K562 (cell line): ENCODE measurements around the gene TTC24. TPM values are rescaled to one million over a fixed set of nuclear protein-coding genes. Genes with fewer than 3 reads are reported as not detected.

Source experiments
- ARNT ChIP-seq, 2 experiments: fragments of 450-650 bp; IDR thresholded peaks; 2 replicates each; pipeline ENCODE4 v1.6.1; 2016; ENCODE audit warnings: mild to moderate bottlenecking in 1 of 2
- CREB1 ChIP-seq, 2 experiments: sonication (generic) in 1 of 2; formaldehyde crosslinking in 1 of 2; IDR thresholded peaks; 2 replicates each; pipeline versions ENCODE4 v1.6.1 to v1.8.0; 2012 to 2022; ENCODE audit warnings: inconsistent platforms in 1 of 2, mild to moderate bottlenecking in 1 of 2, missing genetic modification reagents in 1 of 2, moderate library complexity in 1 of 2
- ETV6 ChIP-seq, 3 experiments: fragments of 150-350 bp in 1 of 3; sonication (generic) in 1 of 3; formaldehyde crosslinking in 1 of 3; IDR thresholded peaks; 2 replicates each; pipeline versions ENCODE4 v1.6.1 to v1.8.0; 2014 to 2022; ENCODE audit warnings: borderline replicate concordance in 2 of 3, low read depth in 2 of 3, antibody characterized with exemption in 1 of 3, low read length in 1 of 3, mild to moderate bottlenecking in 1 of 3, missing genetic modification reagents in 1 of 3
- FIP1L1 ChIP-seq: fragments of 200-400 bp; formaldehyde crosslinking; IDR thresholded peaks from 2 replicates; pipeline ENCODE4 v1.6.1; 2018; ENCODE audit warnings: mild to moderate bottlenecking, low read depth, low read length; ENCODE audit not compliant: poor library complexity, severe bottlenecking
- FOXP1 ChIP-seq: sonication (generic); formaldehyde crosslinking; IDR thresholded peaks from 2 replicates; pipeline ENCODE4 v1.8.0; 2022; ENCODE audit warnings: mild to moderate bottlenecking, missing genetic modification reagents
- GMEB1 ChIP-seq: fragments of 250-450 bp; sonication (Bioruptor Pico); IDR thresholded peaks from 2 replicates; pipeline ENCODE4 v1.4.0; 2020; ENCODE audit warnings: mild to moderate bottlenecking
- HDAC1 ChIP-seq, 2 experiments: fragments of 450-650 bp; IDR thresholded peaks; 2 replicates each; pipeline ENCODE4 v1.6.1; 2016 to 2017; ENCODE audit warnings: inconsistent platforms in 1 of 2, mild to moderate bottlenecking in 1 of 2, moderate library complexity in 1 of 2
- JUND ChIP-seq, 2 experiments: IDR thresholded peaks; 2 replicates in 1 of 2; 3 replicates in 1 of 2; pipeline ENCODE4 v1.6.1; 2011; ENCODE audit warnings: borderline replicate concordance in 2 of 2, low read depth in 2 of 2, low read length in 2 of 2, improper control_type of control experiment in 1 of 2, missing biosample characterization in 1 of 2, missing genetic modification characterization in 1 of 2, missing genetic modification reagents in 1 of 2
- MTA3 ChIP-seq: fragments of 450-650 bp; formaldehyde crosslinking; IDR thresholded peaks from 2 replicates; pipeline ENCODE4 v1.6.1; 2017; ENCODE audit warnings: mild to moderate bottlenecking, borderline replicate concordance
- PHTF2 ChIP-seq: fragments of 250-450 bp; sonication (Bioruptor Pico); IDR thresholded peaks from 2 replicates; pipeline ENCODE4 v1.5.0; 2021; ENCODE audit warnings: mild to moderate bottlenecking
- PML ChIP-seq: IDR thresholded peaks from 2 replicates; pipeline ENCODE4 v1.6.1; 2012; ENCODE audit warnings: low read length, inconsistent platforms
- POLR2B ChIP-seq: fragments of 450-650 bp; IDR thresholded peaks from 2 replicates; pipeline ENCODE4 v1.6.1; 2018; ENCODE audit warnings: low read depth; ENCODE audit not compliant: partially characterized antibody
- STAG1 ChIP-seq: sonication (generic); formaldehyde crosslinking; IDR thresholded peaks from 2 replicates; pipeline ENCODE4 v1.5.0; 2020; ENCODE audit warnings: missing genetic modification reagents, borderline replicate concordance
- YY1 ChIP-seq, 3 experiments: IDR thresholded peaks; 2 replicates each; pipeline ENCODE4 v1.6.1; 2011; ENCODE audit warnings: low read length in 2 of 3, mild to moderate bottlenecking in 2 of 3, moderate library complexity in 2 of 3, borderline replicate concordance in 1 of 3, control low read depth in 1 of 3, low read depth in 1 of 3; ENCODE audit not compliant: insufficient read depth in 3 of 3, insufficient replicate concordance in 2 of 3, control insufficient read depth in 1 of 3, insufficient read length in 1 of 3; ENCODE audit errors: extremely low read depth in 1 of 3
- polyA plus RNA-seq, 8 experiments: library from polyadenylated mRNA; depleted of rRNA in 4 of 8; stranded (reverse) in 5 of 8; unstranded in 3 of 8; fragments of >200 nt; fragmentation: Nextera tagmentation in 2 of 8; fragmentation: Illumina TruSeq in 1 of 8; extraction: Ambion mirVana in 2 of 8; extraction: Trizol in 1 of 8; gene quantifications; 2 replicates each; pipeline versions ENCODE4 v1.2.1 to v1.2.3, GENCODE V29; 2011 to 2014; ENCODE audit warnings: inconsistent platforms in 1 of 8, missing spikeins in 1 of 8
- total RNA-seq, 7 experiments: library from RNA; depleted of rRNA in 6 of 7; stranded (reverse); fragments of >200 nt in 6 of 7; fragmentation: Illumina TruSeq in 2 of 7; extraction: Trizol in 2 of 7; gene quantifications; 2 replicates each; pipeline versions ENCODE4 v1.2.1 to v1.2.3, GENCODE V29; 2011 to 2021; ENCODE audit warnings: low replicate concordance in 1 of 7
- TF ChIP-seq, protein P1 (sequence below): fragments of 450-650 bp; IDR thresholded peaks from 2 replicates; pipeline ENCODE4 v1.6.1; 2016; ENCODE audit warnings: antibody characterized with exemption
- TF ChIP-seq, protein P2 (sequence below): sonication (generic); formaldehyde crosslinking; IDR thresholded peaks from 2 replicates; pipeline ENCODE4 v1.8.0; 2022; ENCODE audit warnings: mild to moderate bottlenecking, missing genetic modification reagents

The TTC24 gene
- total and polyA plus RNA-seq, 9 of the 15 experiments (the other 6 are each of a cell fraction or from before 2014, with no cell fraction given): not detected

- TF ChIP-seq JUND (IDR thresholded peaks at IDR 0.05; ENCODE audit: borderline replicate concordance, low read depth, low read length): peak; percentile 52
- peak; percentile 9; the same call in 1 of the 3 replicates for TF ChIP-seq JUND (tag; IDR thresholded peaks at IDR 0.05; ENCODE audit: borderline replicate concordance, low read depth, low read length)
- TF ChIP-seq CREB1 (IDR thresholded peaks at IDR 0.05): peak; percentile 91
- peak; percentile 85 for TF ChIP-seq CREB1 (CRISPR knock-in tag; IDR thresholded peaks at IDR 0.05)
- TF ChIP-seq FIP1L1: peak; percentile 77
- TF ChIP-seq, protein P1, sequence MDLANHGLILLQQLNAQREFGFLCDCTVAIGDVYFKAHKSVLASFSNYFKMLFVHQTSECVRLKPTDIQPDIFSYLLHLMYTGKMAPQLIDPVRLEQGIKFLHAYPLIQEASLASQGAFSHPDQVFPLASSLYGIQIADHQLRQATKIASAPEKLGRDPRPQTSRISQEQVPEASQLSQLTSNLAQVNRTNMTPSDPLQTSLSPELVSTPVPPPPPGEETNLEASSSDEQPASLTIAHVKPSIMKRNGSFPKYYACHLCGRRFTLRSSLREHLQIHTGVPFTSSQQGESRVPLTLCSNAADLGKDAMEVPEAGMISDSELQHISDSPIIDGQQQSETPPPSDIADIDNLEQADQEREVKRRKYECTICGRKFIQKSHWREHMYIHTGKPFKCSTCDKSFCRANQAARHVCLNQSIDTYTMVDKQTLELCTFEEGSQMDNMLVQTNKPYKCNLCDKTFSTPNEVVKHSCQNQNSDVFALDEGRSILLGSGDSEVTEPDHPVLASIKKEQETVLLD: peak; percentile 42; the same call in 1 of the 2 replicates
- TF ChIP-seq ARNT (IDR thresholded peaks at IDR 0.05): no peak
- TF ChIP-seq, protein P2, sequence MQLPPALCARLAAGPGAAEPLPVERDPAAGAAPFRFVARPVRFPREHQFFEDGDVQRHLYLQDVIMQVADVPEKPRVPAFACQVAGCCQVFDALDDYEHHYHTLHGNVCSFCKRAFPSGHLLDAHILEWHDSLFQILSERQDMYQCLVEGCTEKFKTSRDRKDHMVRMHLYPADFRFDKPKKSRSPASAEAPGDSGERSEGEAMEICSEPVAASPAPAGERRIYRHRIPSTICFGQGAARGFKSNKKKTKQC (CRISPR knock-in tag): peak; percentile 90
- peak; percentile 61 for TF ChIP-seq POLR2B
- TF ChIP-seq ETV6 (IDR thresholded peaks at IDR 0.05; ENCODE audit: borderline replicate concordance in 1 of 2, low read depth in 2 of 2, low read length in 1 of 2): 0 out of 4 replicates have a peak, but pooled peaks of 1 of the 2 experiments have one; percentile 11
- no peak for TF ChIP-seq ETV6 (CRISPR knock-in tag; IDR thresholded peaks at IDR 0.05; ENCODE audit: borderline replicate concordance)
- TF ChIP-seq STAG1 (CRISPR knock-in tag): 0 out of 2 replicates have a peak, but pooled peaks have one; percentile 16
- peak; percentile 64; the same call in 1 of the 2 replicates for TF ChIP-seq MTA3
- TF ChIP-seq GMEB1: 0 out of 2 replicates have a peak, but pooled peaks have one; percentile 12
- TF ChIP-seq PML: peak; percentile 58
- TF ChIP-seq HDAC1 (IDR thresholded peaks at IDR 0.05): peak in 1 of 2 experiments; percentile 13; a peak in 2 of 4 replicates
- TF ChIP-seq PHTF2 (CRISPR knock-in tag): no peak
- TF ChIP-seq YY1 (IDR thresholded peaks at IDR 0.05; ENCODE audit: borderline replicate concordance in 1 of 3, control insufficient read depth in 1 of 3, extremely low read depth in 1 of 3, insufficient read depth in 3 of 3, insufficient read length in 1 of 3, insufficient replicate concordance in 2 of 3, low read depth in 1 of 3, low read length in 2 of 3): peak in 2 of 3 experiments; percentile 61 to 82
- 0 out of 2 replicates have a peak, but pooled peaks have one; percentile 41 for TF ChIP-seq FOXP1 (CRISPR knock-in tag)
These were observed 44.7 kb downstream of the TTC24 start (continued) for GRCh38 chr1:156623946-156624813.
